NK-92 treated with Interleukin-12 subunit alpha and Interleukin-12 subunit beta, amount 100 ng/mL, for 24 hours (cell line): ENCODE results near the gene AKT3.
"Not testable (repeated sequence)": the region's sequence is repeated elsewhere in the genome, so short reads cannot be mapped to it uniquely, and the experiment has no call there.

Source experiments
- DNase-seq: peaks from one replicate; lab custom pipeline; 2025; lab: John Stamatoyannopoulos, UW

AKT3 gene

GRCh38 chr1:243783714-243784113, 66.3 kb downstream of the AKT3 start:
- no peak for DNase-seq

DNA sequence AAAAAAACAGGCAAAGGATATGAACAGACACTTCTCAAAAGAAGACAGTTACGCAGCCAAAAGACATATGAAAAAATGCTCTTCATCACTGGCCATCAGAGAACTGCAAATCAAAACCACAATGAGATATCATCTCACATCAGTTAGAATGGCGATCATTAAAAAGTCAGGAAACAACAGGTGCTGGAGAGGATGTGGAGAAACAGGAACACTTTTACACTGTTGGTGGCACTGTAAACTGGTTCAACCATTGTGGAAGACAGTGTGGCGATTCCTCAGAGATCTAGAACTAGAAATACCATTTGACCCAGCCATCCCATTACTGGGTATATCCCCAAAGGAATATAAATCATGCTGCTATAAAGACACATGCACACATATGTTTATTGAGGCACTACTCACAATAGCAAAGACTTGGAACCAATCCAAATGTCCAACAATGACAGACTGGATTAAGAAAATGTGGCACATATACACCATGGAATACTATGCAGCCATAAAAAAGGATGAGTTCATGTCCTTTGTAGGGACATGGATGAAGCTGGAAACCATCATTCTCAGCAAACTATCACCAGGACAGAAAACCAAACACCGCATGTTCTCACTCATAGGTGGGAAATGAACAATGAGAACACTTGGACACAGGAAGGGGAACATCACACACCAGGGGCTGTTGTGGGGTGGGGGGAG, 77.5 kb downstream of the AKT3 start:
- DNase-seq = not testable (repeated sequence)

GRCh38 chr1:243770860-243771259, 79.2 kb downstream of the AKT3 start:
- no peak for DNase-seq

DNA sequence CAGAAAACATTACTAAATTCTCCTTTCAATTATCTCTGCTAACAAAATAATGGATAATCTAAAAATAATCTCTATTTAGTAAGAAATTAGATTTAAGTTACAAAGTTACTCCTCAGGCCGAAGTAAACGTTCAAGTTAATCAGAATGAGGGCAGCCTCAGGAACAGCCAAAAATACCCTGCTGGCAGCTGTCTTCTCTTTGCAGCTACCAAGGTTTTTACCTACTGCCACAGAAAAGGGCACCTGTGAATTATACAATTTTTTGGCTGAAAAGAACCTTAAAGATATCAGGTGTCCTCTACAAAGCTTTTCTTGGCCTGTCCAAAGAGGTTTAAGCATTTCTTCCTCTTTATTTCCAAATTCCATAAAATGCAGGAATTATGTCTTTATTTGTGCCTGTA, 84.4 kb downstream of the AKT3 start:
- DNase-seq = no peak

DNA sequence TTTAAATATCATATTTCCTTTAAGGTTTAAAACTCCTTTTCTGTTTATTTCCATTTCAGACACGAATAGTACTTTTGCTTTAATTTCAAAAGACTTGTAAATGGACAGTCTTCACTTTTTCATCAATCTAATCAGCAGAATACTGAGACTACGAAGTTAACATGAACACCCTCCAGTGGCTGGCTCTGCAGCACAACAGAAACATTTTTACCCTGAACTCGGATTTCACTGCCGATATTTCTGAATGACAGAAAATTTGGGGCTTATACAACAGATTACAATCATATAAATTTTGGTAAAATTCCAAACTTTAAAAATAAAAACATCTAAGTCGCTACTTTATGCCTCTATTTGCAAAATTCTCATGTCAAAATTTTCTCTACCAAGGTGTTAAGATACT, 86.2 kb downstream of the AKT3 start:
- DNase-seq = no peak

DNA sequence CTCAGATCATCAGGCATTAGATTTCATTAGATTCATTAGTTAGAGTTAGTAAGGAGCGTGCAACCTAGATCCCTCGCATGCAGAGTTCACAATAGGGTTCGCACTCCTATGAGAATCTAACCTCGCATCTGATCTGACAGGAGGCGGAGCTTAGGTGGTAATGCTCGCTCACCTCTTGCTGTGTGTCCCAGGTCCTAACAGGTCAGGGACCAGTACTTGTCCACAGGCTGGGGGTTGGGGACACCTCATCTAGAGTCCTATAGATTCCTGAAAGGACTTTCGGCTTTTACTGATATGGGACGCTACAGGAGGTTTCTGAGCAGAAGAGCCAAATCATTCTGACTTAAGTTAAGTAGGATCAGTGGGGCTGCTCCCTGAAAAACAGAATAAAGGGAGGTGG, 91.4 kb downstream of the AKT3 start:
- DNase-seq = no peak

GRCh38 chr1:243756529-243756928, 93.5 kb downstream of the AKT3 start:
- no peak for DNase-seq

GRCh38 chr1:243754348-243754747, 95.7 kb downstream of the AKT3 start:
- DNase-seq = no peak

DNA sequence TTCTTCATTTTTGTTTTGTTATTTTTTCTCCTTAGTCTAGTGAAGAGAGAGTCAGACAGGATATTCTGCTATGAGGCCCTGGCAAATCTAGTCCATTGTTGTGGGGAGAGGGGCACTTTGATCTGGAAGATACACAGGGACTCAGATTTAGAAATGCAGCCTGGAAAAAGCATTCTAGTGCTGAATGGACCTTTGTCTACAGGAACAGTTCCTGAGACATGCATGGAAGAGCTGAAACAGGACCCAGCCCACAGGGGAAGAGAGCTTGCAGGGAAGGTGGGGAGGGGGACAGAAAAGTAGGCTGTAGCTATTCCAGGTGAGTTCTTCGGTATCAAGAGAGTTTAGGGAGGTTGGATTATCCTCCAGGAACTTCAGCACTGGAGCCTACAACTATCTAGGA, 98.5 kb downstream of the AKT3 start:
- DNase-seq = no peak

GRCh38 chr1:243748706-243749283, 101.2 kb downstream of the AKT3 start:
- no peak for DNase-seq

DNA sequence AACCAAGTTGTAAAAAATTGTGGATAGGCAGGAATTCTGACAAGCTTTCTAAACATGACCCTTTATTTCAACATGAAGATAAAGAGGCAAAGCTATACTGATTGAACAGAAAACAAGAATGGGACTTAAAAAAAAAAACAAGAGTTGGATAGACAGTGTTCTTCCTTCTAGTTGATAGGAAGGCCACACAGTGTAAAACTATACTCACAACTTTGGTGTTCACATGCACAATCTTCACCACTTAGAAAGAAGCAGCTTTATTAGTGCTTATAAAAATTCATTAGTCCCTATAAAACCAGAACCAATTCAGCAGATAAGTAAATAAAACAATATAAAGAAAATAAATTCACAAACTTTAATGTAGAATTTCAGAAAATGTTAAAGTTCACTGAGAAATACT, 101.8 kb downstream of the AKT3 start:
- DNase-seq = no peak

DNA sequence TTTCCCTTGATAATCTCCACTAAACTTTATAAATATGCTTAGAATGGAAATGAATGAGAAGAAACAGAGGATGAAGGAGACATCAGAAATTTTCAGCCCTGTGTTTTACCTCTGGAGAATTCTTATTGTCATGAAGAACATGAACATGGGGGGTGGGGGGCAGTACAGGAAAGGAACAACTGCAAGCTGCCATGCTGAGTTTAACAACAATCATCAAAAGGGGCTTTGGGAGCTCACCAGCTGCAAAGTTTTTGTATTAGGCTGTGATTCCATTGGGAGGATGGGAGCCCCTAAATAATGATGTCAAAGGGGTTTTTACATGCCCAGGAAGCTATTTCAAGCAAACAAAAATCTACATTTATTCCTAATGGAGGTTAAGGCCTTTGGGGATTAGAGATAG, 103.3 kb downstream of the AKT3 start:
- no peak for DNase-seq

GRCh38 chr1:243745356-243745755, 104.7 kb downstream of the AKT3 start:
- no peak for DNase-seq

DNA sequence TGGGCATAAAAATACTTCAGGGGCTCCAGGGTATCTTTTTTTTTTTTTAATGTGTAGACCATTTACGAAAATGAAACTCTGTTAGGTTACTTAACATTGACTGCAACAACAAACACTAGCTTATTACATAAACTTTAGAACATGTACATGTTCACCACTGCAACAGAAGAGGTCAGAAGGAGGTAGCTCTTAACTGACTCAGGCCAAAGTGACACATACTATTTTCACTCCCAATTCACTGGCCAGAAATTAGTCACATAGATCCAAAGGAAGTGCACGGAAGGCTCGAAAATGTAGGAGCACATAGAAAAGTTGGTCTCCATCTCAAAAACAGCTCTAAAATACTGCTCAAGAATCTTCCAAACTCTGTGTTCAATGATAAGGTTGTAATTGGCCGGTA, 107.2 kb downstream of the AKT3 start:
- DNase-seq = no peak

DNA sequence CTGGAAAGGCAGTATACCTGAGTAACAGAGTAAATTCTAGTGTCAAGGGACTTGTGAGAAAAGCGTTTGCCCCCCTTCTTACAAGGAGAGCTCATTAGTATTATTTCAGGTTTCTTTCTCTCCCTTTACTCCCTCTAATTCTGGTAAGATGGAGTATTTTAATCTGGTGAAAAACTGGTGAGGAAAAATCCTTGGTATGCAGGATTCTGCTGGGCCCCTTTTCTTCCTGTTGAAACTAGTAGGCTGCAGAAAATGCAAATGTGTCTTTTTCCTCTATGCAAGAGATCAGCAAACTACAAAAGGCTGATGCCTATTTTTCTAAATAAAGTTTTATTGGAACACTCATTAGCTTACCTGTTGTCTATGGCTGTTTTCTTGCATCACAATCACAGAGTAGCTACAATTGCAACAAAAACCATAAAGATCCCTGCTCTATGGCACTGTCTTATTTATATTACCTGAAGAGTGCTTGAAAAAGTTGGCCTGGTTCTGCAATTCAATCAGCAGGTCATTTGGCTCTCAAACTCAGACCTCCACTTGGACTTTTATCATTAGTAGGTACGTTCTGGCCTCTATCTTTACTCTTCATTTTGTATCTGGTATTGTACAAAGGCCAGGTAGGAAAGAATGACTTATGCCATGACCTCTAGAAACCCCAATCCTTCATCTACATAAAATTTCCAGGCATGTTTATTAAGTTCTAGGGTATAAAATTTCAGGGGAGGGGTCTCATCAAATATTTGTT, 109.6 kb downstream of the AKT3 start:
- no peak for DNase-seq

- DNase-seq = no peak
Observed at GRCh38 chr1:243739335-243740003, 110.6 kb downstream of the AKT3 start.

GRCh38 chr1:243738020-243738419, 112.0 kb downstream of the AKT3 start:
- no peak for DNase-seq

GRCh38 chr1:243735457-243735856, 114.6 kb downstream of the AKT3 start:
- no peak for DNase-seq

GRCh38 chr1:243734308-243734695, 115.7 kb downstream of the AKT3 start:
- no peak for DNase-seq

DNA sequence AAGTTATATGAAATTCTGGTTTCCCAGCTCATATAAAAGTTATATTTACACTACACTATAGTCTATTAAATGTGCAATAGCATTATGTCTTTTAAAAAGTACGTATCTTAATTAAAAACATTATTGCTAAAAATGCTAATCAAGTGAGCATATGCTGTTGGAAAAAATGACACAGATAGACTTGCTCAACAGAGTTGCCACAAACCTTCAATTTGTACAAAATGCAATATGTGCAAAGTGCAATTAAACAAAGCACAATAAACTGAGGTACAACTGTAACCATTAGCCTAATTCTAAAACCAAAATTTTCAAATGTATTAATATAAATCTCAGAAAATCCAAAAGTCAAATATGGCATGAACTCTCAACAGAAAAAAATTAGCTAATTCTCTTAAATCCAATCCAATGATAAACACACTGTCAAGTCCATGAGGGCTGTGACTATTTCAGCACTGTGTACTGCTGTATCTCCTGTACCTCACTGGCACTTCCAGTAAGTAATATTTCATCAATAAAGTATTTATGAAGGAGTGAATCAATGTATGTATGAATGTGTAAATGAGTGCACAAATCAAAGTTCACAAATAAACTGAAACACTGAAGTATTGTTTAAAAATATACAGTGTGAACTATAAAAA, 116.3 kb downstream of the AKT3 start:
- no peak for DNase-seq

DNA sequence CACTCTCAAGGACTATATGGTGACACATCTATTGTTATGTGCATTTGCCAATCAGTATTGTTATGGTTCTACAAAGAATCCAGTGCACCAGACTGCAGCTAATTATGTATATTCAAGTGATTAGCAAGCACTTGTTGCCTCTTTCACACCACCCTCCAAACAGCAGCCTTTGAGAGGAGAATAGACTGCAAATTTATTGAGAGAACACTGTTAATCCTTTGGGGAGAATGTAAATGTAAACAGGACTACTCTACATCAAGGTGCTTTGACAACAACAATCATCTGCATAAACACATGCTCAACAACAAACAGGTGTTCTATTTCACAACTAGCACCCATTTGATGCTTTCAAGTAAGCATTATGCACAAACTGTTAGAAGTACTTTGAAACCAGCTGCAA, 117.4 kb downstream of the AKT3 start:
- DNase-seq = no peak

- DNase-seq = peak; percentile 32
Observed at GRCh38 chr1:243731974-243732625, 117.9 kb downstream of the AKT3 start.
